A673 (cell line): ENCODE measurements around the gene TMEM14C.

ENCODE experiments used
- EZH2 ChIP-seq: fragments of 200-600 bp; sonication (generic); IDR thresholded peaks from 2 replicates; pipeline ENCODE4 v1.6.1; 2017; ENCODE audit warnings: borderline replicate concordance, low read depth, mild to moderate bottlenecking, mixed read lengths, antibody characterized with exemption, low read length; ENCODE audit not compliant: poor library complexity, severe bottlenecking
- TF ChIP-seq, protein P1 (sequence below): fragments of 300-800, 200-600 bp; sonication (generic); conservative IDR thresholded peaks from 2 replicates; pipeline ENCODE4 v1.5.1; 2017; ENCODE audit warnings: low read depth, mild to moderate bottlenecking, antibody characterized with exemption, low read length, moderate library complexity, mixed read lengths

DNA sequence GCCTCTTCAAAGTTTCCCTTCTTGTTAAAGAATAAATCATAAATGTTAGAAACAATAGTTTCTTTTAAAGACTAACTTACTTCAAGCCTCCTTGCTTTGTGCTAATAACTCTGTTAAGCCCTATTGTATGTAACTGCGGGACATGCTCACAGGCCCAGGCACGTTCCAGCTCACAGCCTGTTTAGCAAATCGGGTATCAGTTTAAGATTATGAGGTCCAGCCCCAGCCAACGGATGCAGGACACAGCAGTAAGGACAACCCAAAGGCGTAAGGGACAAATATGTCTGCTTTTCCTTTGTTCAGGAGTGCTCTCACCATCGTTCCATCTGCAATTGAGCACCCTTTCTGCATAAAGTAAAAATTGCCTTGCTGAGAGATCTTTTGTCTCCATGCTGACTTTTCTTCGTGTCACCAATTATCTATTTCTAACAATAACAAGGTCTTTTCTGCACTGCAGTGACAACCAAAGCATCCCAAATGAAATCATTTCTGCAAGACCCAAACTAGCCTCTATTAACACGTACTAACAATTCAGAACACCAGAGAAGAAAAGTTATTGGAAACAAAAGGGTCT, 29.8 kb upstream of the TMEM14C start:
- no peak for TF ChIP-seq EZH2
- TF ChIP-seq, protein P1, sequence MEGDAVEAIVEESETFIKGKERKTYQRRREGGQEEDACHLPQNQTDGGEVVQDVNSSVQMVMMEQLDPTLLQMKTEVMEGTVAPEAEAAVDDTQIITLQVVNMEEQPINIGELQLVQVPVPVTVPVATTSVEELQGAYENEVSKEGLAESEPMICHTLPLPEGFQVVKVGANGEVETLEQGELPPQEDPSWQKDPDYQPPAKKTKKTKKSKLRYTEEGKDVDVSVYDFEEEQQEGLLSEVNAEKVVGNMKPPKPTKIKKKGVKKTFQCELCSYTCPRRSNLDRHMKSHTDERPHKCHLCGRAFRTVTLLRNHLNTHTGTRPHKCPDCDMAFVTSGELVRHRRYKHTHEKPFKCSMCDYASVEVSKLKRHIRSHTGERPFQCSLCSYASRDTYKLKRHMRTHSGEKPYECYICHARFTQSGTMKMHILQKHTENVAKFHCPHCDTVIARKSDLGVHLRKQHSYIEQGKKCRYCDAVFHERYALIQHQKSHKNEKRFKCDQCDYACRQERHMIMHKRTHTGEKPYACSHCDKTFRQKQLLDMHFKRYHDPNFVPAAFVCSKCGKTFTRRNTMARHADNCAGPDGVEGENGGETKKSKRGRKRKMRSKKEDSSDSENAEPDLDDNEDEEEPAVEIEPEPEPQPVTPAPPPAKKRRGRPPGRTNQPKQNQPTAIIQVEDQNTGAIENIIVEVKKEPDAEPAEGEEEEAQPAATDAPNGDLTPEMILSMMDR: no peak
